Measurements from ENCODE around the gene REEP2.

Gene REEP2

GRCh38 chr5:138448070-138448469, 9.2 kb downstream of the REEP2 start:
- DNase-seq (ENCODE audit: extremely low read depth in 1 of 2, low read depth in 1 of 2), result no peak

- no peak for DNase-seq (ENCODE audit: extremely low read depth in 1 of 2, low read depth in 1 of 2)
Observed at GRCh38 chr5:138448481-138449398, 9.9 kb downstream of the REEP2 start.

- peak; percentile 65 to 68 for DNase-seq (ENCODE audit: extremely low read depth in 1 of 2, low read depth in 1 of 2)
Observed at GRCh38 chr5:138449501-138450239, 10.8 kb downstream of the REEP2 start.

DNA sequence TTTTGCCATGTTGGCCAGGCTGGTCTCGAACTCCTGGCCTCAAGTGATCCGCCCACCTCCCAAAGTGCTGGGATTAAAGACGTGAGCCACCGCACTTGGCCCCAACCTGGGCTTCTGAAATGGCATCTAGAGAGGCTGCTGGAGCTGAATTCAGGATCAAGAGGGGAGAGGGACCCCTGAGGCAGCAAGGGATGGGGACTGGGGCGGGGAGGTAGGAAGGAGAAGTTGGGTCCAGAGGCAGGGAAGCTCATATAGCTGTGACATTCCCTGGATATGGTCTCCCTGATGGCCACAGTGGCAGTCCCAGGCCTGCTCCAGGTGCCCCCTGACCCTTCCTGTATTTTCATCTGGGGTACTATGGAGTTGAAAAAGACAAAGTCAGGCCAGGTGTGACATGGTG, 12.1 kb downstream of the REEP2 start:
- no peak for DNase-seq (ENCODE audit: extremely low read depth in 1 of 2, low read depth in 1 of 2)

DNA sequence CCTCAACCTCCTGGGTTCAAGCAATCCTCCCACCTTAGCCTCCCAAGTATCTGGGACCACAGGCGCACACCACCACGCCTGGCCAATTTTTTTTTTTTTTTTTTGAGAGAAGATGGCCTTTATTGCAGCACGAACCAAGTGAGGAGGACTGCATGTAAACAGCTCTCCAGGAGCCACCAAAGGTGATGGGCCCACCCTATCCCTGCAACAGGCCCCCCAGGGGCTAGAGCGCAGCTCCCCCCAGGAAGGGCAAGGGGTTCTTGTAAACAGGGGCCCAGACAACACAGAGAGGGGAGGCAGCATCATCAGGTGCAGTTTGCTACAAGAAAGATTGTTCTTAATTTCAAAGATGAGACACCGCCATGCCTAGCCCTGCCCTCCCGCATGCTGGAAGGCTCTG, 13.9 kb downstream of the REEP2 start:
- DNase-seq (ENCODE audit: extremely low read depth in 1 of 2, low read depth in 1 of 2), result no peak

- DNase-seq (ENCODE audit: extremely low read depth in 1 of 2, low read depth in 1 of 2), result no peak
Observed at GRCh38 chr5:138453590-138453989, 14.7 kb downstream of the REEP2 start.

DNA sequence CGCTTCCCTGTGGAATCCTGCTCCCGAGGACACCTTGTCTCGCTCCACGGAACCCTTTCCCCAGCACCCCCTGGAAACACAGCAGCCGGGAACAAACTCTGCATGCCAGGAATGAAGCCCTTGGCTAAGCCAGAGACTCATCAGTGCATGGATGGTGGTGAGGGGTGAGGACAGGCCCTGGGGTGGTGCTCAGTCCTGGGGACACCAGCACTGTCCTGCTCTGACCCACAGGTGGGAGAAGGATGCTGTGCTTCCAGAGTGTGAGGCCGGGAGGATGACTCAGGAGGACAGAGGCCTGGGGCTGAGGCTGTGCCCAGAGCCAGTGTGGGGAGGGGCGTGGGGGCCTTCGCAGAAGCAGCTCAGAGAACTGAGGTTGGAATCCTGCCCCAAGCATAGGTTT, 15.3 kb downstream of the REEP2 start:
- no peak for DNase-seq (ENCODE audit: extremely low read depth in 1 of 2, low read depth in 1 of 2)

DNA sequence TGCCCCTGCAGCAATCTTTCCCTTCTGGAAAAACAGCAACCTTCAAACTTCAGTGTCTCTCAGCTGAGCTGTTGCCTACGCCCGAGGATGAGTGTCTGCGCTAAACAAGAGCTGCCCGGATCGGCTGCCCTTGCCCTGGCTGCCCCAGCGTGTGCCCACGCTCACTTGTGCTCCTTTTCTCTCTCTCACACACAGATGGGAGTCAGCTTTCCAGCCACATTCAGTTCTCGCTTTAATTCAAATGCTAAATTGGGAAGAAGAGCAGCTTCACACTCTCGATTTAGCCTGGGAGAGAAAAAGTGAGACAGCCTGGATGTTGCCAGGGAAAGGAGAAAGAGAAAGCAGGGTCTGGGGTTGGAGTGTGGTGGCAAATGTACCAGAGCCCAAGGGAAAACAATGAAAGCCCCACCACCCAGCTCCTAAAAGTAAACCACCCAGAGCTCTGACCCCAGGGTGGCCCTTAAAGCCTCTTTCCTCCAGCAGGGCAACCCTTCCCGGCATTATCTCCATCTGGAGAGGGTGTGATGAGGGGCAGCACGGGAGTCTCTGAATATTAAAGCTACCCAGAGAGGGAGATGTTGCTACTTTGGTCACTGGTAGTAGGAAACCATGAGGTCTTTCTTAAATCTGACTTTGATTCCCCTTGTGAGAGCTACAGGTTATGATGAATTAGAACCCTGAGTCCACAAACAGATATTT, 16.5 kb downstream of the REEP2 start:
- DNase-seq (ENCODE audit: extremely low read depth in 1 of 2, low read depth in 1 of 2), result no peak

GRCh38 chr5:138457531-138458275, 18.8 kb downstream of the REEP2 start:
- DNase-seq (ENCODE audit: extremely low read depth in 1 of 2, low read depth in 1 of 2), result no peak

DNA sequence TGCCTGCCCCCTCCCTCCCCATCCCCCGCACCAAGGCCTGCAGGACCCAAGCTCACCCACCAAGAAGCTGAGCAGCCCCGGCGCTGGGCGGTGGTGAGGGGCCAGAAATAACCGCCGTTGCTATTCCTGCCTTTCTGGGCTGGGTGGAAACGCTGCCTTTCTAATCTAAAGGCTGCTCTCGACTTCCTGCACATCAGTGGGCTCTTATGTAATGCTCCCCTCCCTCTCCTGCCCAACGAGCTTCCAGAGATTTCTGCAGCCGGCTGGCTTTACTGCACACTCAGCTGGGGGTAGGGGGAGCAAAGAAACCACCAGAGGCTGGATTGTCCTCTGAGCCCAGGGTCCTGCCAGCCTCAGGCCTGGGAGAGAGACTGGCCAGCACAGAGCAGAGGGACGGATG, 19.5 kb downstream of the REEP2 start:
- DNase-seq (ENCODE audit: extremely low read depth in 1 of 2, low read depth in 1 of 2), result no peak

GRCh38 chr5:138458856-138459255, 20.0 kb downstream of the REEP2 start:
- DNase-seq (ENCODE audit: extremely low read depth in 1 of 2, low read depth in 1 of 2), result no peak

DNA sequence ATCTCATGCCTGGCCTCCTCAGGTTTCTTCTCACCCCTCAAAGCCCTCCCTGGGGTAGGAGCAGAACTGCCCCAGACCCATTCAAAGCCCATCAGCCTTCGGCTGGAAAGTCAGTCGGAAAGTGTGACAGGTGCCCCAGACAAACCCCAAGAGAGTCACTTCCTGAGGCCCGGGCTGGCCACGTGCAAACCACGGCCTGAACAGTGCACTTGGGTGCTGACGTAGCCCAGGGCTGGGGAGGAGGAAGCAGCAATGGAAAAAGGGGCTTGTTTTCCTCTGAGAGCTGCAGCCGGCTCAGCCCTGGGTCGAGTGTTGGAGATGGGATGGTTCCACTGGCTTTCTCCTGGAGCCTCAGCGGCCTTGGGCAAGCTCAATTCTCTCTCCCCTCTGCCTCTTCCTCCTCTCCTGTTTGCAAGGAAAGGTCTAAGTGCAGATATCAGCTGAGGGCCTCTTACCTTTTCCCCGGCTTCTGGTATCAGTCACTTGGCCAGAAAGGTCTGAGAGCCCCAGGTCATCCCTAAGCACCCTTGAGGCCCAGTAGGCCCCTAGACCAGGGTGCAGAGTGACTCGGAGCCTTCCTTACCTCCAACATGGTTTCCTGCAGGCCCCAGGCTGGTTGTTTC, 20.6 kb downstream of the REEP2 start:
- DNase-seq (ENCODE audit: extremely low read depth in 1 of 2, low read depth in 1 of 2), result peak; percentile 76 to 90

DNA sequence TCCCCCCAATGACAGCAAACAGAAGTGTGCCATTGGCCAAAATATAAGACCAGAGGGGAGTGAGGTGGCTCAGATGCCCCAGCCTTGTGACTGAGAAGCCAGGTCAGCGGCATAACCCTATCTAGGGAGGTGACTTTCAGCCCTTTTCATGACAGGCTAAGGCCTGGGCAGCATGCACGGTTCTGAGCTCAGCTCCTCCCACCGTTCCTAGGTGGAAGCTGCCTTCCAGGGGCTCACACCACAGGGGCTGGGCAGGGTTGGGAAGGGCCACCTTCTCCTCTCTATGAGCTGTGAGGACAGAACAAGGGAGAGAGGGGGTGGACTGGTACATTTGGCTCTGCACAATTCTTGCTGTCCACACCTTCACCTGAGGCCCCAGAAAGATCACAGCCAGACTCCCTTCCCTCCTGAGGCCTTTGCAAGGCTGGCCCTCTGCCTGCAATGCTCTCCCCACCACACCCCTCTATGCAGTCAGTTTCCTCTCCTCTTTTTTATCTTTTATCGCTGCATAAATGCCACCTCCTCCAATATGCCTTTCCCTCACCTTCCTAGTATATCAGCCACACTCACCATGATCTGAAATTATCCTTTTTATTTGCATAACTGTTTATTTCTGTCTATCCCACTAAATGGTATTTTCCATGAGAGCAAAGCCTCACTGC, 21.3 kb downstream of the REEP2 start:
- no peak for DNase-seq (ENCODE audit: extremely low read depth in 1 of 2, low read depth in 1 of 2)

DNA sequence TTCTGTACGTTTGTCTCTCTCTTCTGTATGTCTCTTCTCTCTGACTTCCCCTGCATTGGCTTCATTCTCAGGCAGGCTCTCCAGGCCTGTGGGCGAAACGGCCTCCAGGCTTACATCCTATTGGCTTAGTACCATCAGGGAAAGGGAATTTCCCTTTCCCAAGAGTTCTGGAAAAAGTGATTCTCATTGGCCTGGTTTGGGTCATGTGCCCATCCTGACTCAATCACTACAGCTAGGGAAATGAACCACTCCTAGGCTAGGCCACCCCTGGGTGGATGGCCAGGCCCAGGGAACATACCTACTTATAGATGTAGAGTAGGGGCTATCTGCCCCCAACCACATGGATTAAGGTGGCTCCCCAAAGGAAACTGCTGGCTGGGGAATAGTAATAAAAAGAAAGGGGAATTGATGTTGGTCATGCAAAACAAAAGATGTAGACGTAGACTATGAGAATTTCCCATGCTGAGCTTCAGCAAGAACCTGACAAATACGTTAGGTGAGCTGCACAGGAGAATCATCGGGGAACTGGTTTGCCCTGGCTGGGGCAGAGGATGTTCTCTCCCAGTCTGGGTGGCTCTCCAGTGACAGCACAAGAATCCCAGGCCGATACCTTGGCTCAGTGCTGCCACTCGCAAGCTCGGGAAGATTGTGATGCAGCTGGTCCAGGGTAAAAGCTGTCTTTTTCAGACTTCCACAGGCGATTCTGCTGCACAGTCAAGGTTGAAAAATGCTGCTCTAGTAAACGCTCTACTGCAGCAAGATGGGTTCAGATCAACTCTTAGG, 22.7 kb downstream of the REEP2 start:
- no peak for DNase-seq (ENCODE audit: extremely low read depth in 1 of 2, low read depth in 1 of 2)

- no peak for DNase-seq (ENCODE audit: extremely low read depth in 1 of 2, low read depth in 1 of 2)
Observed at GRCh38 chr5:138463419-138464007, 24.7 kb downstream of the REEP2 start.

DNA sequence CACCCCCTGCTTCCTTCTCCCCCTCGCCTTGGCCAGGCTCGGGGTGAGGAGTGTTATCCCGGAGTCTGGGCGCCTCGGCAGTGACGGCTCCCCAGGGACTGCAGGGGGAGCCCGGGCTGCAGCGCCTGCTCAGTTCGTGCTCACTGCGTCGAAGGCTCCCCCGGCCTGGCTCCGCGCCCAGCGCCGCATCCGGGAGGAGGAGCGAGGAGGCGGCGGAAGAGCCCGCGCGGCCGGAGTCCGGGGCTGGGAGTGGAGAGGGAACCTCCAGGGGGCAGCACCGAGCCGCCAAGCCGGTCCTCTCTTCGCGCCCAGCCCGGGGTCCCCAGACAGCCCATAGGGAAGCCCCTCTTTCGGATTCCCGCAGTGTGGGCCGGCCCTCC, 25.1 kb downstream of the REEP2 start:
- peak; percentile 79 to 87 for DNase-seq (ENCODE audit: extremely low read depth in 1 of 2, low read depth in 1 of 2)

DNA sequence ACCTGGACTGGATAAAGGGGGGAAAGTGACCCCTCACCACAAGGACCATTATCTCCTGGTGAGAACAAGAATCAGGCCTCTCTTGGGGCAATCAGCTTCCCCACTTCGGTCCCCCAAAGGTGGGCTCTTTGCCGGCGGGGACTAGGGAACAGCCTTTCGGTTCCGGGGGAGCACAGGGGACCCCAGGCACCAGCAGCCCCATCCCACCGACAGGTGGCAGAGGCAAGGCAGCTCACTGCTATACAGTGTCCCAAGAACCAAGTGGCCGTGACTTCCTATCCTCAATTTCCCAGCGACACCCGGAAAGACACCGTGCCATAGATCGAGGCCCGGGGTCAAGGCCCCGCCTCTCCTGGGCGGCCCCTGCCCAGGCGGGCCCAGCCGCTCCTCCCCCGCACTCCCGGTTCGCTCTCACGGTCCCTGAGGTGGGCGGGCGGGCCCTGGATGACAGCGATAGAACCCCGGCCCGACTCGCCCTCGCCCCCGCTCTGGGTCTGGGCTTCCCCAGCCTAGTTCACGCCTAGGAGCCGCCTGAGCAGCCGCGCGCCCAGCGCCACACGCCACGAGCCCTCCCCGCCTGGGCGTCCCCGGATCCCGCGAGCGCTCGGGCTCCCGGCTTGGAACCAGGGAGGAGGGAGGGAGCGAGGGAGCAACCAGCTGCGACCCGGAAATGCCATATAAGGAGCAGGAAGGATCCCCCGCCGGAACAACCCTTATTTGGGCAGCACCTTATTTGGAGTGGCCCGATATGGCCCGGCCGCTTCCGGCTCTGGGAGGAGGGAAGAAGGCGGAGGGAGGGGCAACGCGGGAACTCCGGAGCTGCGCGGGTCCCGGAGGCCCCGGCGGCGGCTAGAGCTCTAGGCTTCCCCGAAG, 25.8 kb downstream of the REEP2 start:
- DNase-seq (ENCODE audit: extremely low read depth in 1 of 2, low read depth in 1 of 2), result peak; percentile 87 to 94
